Thyroid gland (tissue), 4 donors: ENCODE data around the gene SRPRB. TPM values are rescaled to one million over a fixed set of nuclear protein-coding genes. Genes with fewer than 3 reads are reported as not detected.
A peak's percentile ranks its signal among the peaks of the same experiment; 100 is the strongest.

Source experiments
- DNase-seq, 2 donors: peaks; one replicate each; pipeline ENCODE4 v3.0.0-alpha.2; 2019
- H3K27ac ChIP-seq, 3 donors: fragments of 200-600 bp; sonication (generic); 1 replicate in 2 of 3; 2 replicates in 1 of 3; pipeline ENCODE4 v1.5.1; 2016 to 2019; ENCODE audit warnings: mild to moderate bottlenecking in 1 of 3, moderate library complexity in 1 of 3
- H3K27me3 ChIP-seq: fragments of 200-600 bp; sonication (generic); one replicate; pipeline ENCODE4 v1.5.1; 2019
- H3K36me3 ChIP-seq, 2 donors: fragments of 200-600 bp; sonication (generic); one replicate each; pipeline ENCODE4 v1.5.1; 2016 to 2019
- H3K4me1 ChIP-seq, 2 donors: fragments of 200-600 bp; sonication (generic); one replicate each; pipeline ENCODE4 v1.5.1; 2017 to 2019
- H3K4me3 ChIP-seq, 3 donors: fragments of 200-600 bp; sonication (generic); replicated peaks in 1 of 3; 1 replicate in 2 of 3; 2 replicates in 1 of 3; pipeline ENCODE4 v1.5.1; 2016; ENCODE audit warnings: mild to moderate bottlenecking in 1 of 3
- H3K9me3 ChIP-seq: fragments of 200-600 bp; sonication (generic); one replicate; pipeline ENCODE4 v1.5.1; 2017
- CTCF ChIP-seq, 6 experiments: fragments of 200-600 bp in 3 of 6; fragments of 450-650 bp in 3 of 6; sonication (generic) in 3 of 6; IDR thresholded peaks; one replicate each; pipeline ENCODE4 v1.5.1; 2016 to 2019; ENCODE audit warnings: antibody characterized with exemption in 6 of 6, mild to moderate bottlenecking in 2 of 6, inconsistent platforms in 1 of 6, moderate library complexity in 1 of 6
- POLR2A ChIP-seq, 2 donors: fragments of 450-650 bp; IDR thresholded peaks; one replicate each; pipeline ENCODE4 v1.6.1; 2017; ENCODE audit warnings: antibody characterized with exemption in 2 of 2, mild to moderate bottlenecking in 2 of 2, moderate library complexity in 1 of 2
- WGBS, 2 donors: methylation state at CpG; one replicate each; pipeline ENCODE4 v1.1.5; 2017; 5-methylcytosine and 5-hydroxymethylcytosine counted together
- intact Hi-C: fragments of 100-400 bp; cut with DNase I; formaldehyde crosslinking; loops from one replicate; pipeline ENCODE4 v1.15.1; 2023
- total RNA-seq, 4 donors: library from RNA; depleted of rRNA; stranded (reverse); fragments of >200 nt; gene quantifications; one replicate each; pipeline ENCODE4 v1.2.3, GENCODE V29; 2016

Gene SRPRB
- total RNA-seq, 4 donors from 2014 or later: 26.9 to 55.9 (median 45.2) TPM

DNA sequence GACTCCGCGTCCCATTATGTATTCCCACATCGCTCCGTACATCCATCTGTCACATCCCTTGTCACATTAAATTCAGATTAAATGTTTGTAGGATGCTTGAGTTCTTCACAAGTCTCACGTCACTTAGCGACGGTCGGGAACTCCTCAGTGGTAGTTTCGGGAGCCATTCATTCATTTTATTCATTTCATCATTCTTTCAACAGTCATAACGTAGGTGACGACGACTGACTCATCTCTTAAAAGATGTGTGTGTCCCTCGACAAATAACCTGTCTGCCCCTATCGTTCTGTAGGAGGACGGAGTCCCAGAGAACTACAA lies 272 bp upstream of the SRPRB start:
- no peak for DNase-seq
- H3K4me1 ChIP-seq: peaks cover 0 to 8% of the 10 kb centered on the region in 2 donors
- no peaks in the 10 kb centered on the region for H3K27me3 ChIP-seq
- 9 to 12% methylated on average over 14 to 15 of the region's 15 CpGs for WGBS, 2 donors
- TF ChIP-seq CTCF (IDR thresholded peaks at IDR 0.05) (peak in 1 of 6 experiments; percentile 5), POLR2A (IDR thresholded peaks at IDR 0.05) (no peak)
- H3K36me3 ChIP-seq: no peaks in the 10 kb centered on the region
- H3K4me3 ChIP-seq: peak overlapping the region; percentile 69 to 85 (median 79)
- intact Hi-C loops: no loop called here
- no peak overlapping the region for H3K27ac ChIP-seq
- no peaks in the 10 kb centered on the region for H3K9me3 ChIP-seq

GRCh38 chr3:133812872-133813271 lies 7.3 kb downstream of the SRPRB start:
- Histone ChIP-seq H3K27me3 (no peaks in the 10 kb centered on the region), H3K9me3 (no peaks in the 10 kb centered on the region), H3K4me1 (no peaks in the 10 kb centered on the region), H3K36me3 (peaks cover 0 to 22% of the 10 kb centered on the region in 2 donors), H3K27ac (no peak overlapping the region), H3K4me3 (no peak overlapping the region)
- DNase-seq: no peak
- 92 to 94% methylated on average over 1 of the region's 1 CpG for whole genome bisulfite sequencing, 2 donors
- TF ChIP-seq POLR2A (IDR thresholded peaks at IDR 0.05): no peak
- TF ChIP-seq CTCF (IDR thresholded peaks at IDR 0.05): no peak
- intact Hi-C loops: no loop called here

- no peak overlapping the region for H3K27ac ChIP-seq
- 89% methylated on average over 2 of the region's 2 CpGs for WGBS, 2 donors
- H3K27me3 ChIP-seq: no peaks in the 10 kb centered on the region
- no peak for DNase-seq
- intact Hi-C loops: no loop called here
- TF ChIP-seq POLR2A (IDR thresholded peaks at IDR 0.05) (no peak), CTCF (IDR thresholded peaks at IDR 0.05) (no peak)
- peaks cover 10 to 30% of the 10 kb centered on the region in 2 donors for H3K36me3 ChIP-seq
- H3K4me3 ChIP-seq: no peak overlapping the region
- no peaks in the 10 kb centered on the region for H3K4me1 ChIP-seq
- H3K9me3 ChIP-seq: no peaks in the 10 kb centered on the region
These were observed 9.8 kb downstream of the SRPRB start for GRCh38 chr3:133815386-133815785.

- intact Hi-C loops: loop anchor here (5.0 kb wide), 1 partner anchor 107 kb away; no protein-coding TSS in a partner anchor
- H3K4me1 ChIP-seq: no peaks in the 10 kb centered on the region
- no peak for DNase-seq
- WGBS, 2 donors: 93 to 95% methylated on average over 4 of the region's 4 CpGs
- no peak overlapping the region for H3K27ac ChIP-seq
- no peaks in the 10 kb centered on the region for H3K27me3 ChIP-seq
- TF ChIP-seq POLR2A (IDR thresholded peaks at IDR 0.05) (no peak), CTCF (IDR thresholded peaks at IDR 0.05) (no peak)
- H3K36me3 ChIP-seq: peaks cover 16 to 35% of the 10 kb centered on the region in 2 donors
- H3K4me3 ChIP-seq: no peak overlapping the region
- no peaks in the 10 kb centered on the region for H3K9me3 ChIP-seq
These were observed 14.5 kb downstream of the SRPRB start for GRCh38 chr3:133820129-133820528.

GRCh38 chr3:133820889-133821675 lies 15.5 kb downstream of the SRPRB start:
- no peaks in the 10 kb centered on the region for H3K4me1 ChIP-seq
- no peaks in the 10 kb centered on the region for H3K9me3 ChIP-seq
- H3K27ac ChIP-seq: no peak overlapping the region
- TF ChIP-seq POLR2A (IDR thresholded peaks at IDR 0.05) (no peak), CTCF (IDR thresholded peaks at IDR 0.05) (no peak)
- intact Hi-C loops: loop anchor here (5.0 kb wide), 1 partner anchor 106 kb away; no protein-coding TSS in a partner anchor
- 95 to 96% methylated on average over 3 of the region's 3 CpGs for WGBS, 2 donors
- no peak overlapping the region for H3K4me3 ChIP-seq
- H3K36me3 ChIP-seq: peaks cover 16 to 32% of the 10 kb centered on the region in 2 donors
- DNase-seq: no peak
- H3K27me3 ChIP-seq: no peaks in the 10 kb centered on the region
